ENCODE measurements around the gene GCH1.

Gene GCH1

DNA sequence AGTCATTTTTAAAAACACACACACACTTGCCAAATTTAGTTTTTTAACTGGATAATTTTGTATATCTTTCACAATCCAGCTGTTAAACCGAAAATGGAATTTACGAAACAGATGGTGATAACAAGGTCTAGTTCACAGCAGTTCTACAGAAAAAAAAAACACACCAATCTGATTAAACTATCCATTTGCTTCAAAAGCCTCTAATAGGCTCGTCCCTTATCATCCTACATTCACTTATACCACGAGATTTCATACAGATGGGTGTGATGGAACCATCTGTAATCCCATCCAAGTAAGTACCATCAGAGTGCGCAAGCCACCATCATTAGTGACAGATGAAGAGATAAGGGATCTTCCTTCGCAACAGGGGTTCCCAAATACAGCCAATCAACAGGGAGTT, 20.1 kb downstream of the GCH1 start:
- H3K27ac ChIP-seq (replicated peaks) = no peak overlapping the region
- no peak overlapping the region for H3K4me3 ChIP-seq (replicated peaks; ENCODE audit: insufficient read depth, low read length)
- DNase-seq (ENCODE audit: low read depth in 1 of 2, low spot score in 1 of 2) = no peak
- TF ChIP-seq REST (IDR thresholded peaks at IDR 0.05; ENCODE audit: insufficient replicate concordance, low read depth) (no peak), SPI1 (IDR thresholded peaks at IDR 0.05; ENCODE audit: borderline replicate concordance, low read depth) (no peak)
- TF ChIP-seq, protein P1, sequence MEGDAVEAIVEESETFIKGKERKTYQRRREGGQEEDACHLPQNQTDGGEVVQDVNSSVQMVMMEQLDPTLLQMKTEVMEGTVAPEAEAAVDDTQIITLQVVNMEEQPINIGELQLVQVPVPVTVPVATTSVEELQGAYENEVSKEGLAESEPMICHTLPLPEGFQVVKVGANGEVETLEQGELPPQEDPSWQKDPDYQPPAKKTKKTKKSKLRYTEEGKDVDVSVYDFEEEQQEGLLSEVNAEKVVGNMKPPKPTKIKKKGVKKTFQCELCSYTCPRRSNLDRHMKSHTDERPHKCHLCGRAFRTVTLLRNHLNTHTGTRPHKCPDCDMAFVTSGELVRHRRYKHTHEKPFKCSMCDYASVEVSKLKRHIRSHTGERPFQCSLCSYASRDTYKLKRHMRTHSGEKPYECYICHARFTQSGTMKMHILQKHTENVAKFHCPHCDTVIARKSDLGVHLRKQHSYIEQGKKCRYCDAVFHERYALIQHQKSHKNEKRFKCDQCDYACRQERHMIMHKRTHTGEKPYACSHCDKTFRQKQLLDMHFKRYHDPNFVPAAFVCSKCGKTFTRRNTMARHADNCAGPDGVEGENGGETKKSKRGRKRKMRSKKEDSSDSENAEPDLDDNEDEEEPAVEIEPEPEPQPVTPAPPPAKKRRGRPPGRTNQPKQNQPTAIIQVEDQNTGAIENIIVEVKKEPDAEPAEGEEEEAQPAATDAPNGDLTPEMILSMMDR (IDR thresholded peaks at IDR 0.05; ENCODE audit: insufficient read depth, low read length) = no peak
- no peaks in the 10 kb centered on the region for H3K27me3 ChIP-seq (ENCODE audit: insufficient read depth, poor library complexity, severe bottlenecking)

GRCh38 chr14:54881761-54882401, 20.7 kb downstream of the GCH1 start:
- no peak overlapping the region for H3K27ac ChIP-seq (replicated peaks)
- H3K27me3 ChIP-seq (ENCODE audit: insufficient read depth, poor library complexity, severe bottlenecking) = no peaks in the 10 kb centered on the region
- TF ChIP-seq REST (IDR thresholded peaks at IDR 0.05; ENCODE audit: insufficient replicate concordance, low read depth) = no peak
- TF ChIP-seq POLR2AphosphoS5 (IDR thresholded peaks at IDR 0.05; ENCODE audit: low read depth) = no peak
- TF ChIP-seq SPI1 (IDR thresholded peaks at IDR 0.05; ENCODE audit: borderline replicate concordance, low read depth) = no peak
- TF ChIP-seq GABPA (IDR thresholded peaks at IDR 0.05; ENCODE audit: low read depth) = no peak
- TF ChIP-seq, protein P1 (IDR thresholded peaks at IDR 0.05; ENCODE audit: insufficient read depth, low read length) = no peak
- no peak overlapping the region for H3K4me3 ChIP-seq (replicated peaks; ENCODE audit: insufficient read depth, low read length)
- DNase-seq (ENCODE audit: low read depth in 1 of 2, low spot score in 1 of 2) = no peak

DNA sequence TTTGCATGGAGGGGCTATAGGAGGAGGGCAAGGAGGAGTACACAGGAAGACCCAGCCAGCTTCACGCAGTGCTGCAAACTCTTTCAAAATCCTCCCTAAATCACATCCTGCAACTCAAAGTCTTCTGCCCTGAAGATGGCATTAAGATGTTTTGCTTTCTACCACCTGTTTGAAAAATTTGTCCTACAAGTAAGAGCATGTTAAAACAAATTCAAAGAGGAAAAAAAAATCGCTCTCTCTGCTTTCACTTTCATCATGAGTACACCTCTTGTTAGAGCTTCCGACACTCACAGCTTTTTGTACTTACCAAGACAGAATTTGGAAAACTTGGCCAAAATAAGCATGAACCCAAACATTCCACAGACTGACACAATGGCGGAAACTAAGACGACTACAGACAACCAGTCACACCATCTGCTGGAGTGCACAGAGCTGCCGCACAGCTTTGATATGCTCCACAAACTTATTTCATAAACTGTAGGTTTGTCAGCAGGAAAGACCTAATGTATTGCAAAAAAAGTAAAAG, 21.3 kb downstream of the GCH1 start:
- no peak overlapping the region for H3K27ac ChIP-seq (replicated peaks)
- no peaks in the 10 kb centered on the region for H3K27me3 ChIP-seq (ENCODE audit: insufficient read depth, poor library complexity, severe bottlenecking)
- DNase-seq (ENCODE audit: low read depth in 1 of 2, low spot score in 1 of 2) = no peak
- H3K4me3 ChIP-seq (replicated peaks; ENCODE audit: insufficient read depth, low read length) = no peak overlapping the region
- TF ChIP-seq POLR2AphosphoS5 (IDR thresholded peaks at IDR 0.05; ENCODE audit: low read depth) = no peak
- TF ChIP-seq, protein P1 (IDR thresholded peaks at IDR 0.05; ENCODE audit: insufficient read depth, low read length) = no peak

- TF ChIP-seq, protein P1 (IDR thresholded peaks at IDR 0.05; ENCODE audit: insufficient read depth, low read length) = no peak
- no peak for TF ChIP-seq GABPA (IDR thresholded peaks at IDR 0.05; ENCODE audit: low read depth)
- no peak for TF ChIP-seq REST (IDR thresholded peaks at IDR 0.05; ENCODE audit: insufficient replicate concordance, low read depth)
- TF ChIP-seq POLR2AphosphoS5 (IDR thresholded peaks at IDR 0.05; ENCODE audit: low read depth) = no peak
- no peak for TF ChIP-seq SPI1 (IDR thresholded peaks at IDR 0.05; ENCODE audit: borderline replicate concordance, low read depth)
- no peak overlapping the region for H3K27ac ChIP-seq (replicated peaks)
- H3K27me3 ChIP-seq (ENCODE audit: insufficient read depth, poor library complexity, severe bottlenecking) = no peaks in the 10 kb centered on the region
Measured at GRCh38 chr14:54877703-54878021, 25.0 kb downstream of the GCH1 start.

More at GRCh38 chr14:54877703-54878021, 25.0 kb downstream of the GCH1 start:
- no peak overlapping the region for H3K4me3 ChIP-seq (replicated peaks; ENCODE audit: insufficient read depth, low read length)
- no peak for DNase-seq (ENCODE audit: low read depth in 1 of 2, low spot score in 1 of 2)

Data from HL-60 (cell line).